IPS-18a (cell line): ENCODE results near the gene PNKP.

Experiments
- H3K27ac ChIP-seq: one replicate; pipeline ENCODE4 v1.5.1; 2013; ENCODE audit warnings: low read length
- H3K27me3 ChIP-seq: one replicate; pipeline ENCODE4 v1.6.1; 2013; ENCODE audit warnings: mild to moderate bottlenecking, low read length; ENCODE audit not compliant: control insufficient read depth, insufficient read depth
- H3K36me3 ChIP-seq: one replicate; pipeline ENCODE4 v1.6.1; 2013; ENCODE audit warnings: low read depth, low read length; ENCODE audit not compliant: control insufficient read depth
- H3K4me1 ChIP-seq: one replicate; pipeline ENCODE4 v1.6.1; 2013; ENCODE audit warnings: low read depth, low read length; ENCODE audit not compliant: control insufficient read depth
- H3K4me3 ChIP-seq: one replicate; pipeline ENCODE4 v1.5.1; 2013; ENCODE audit warnings: low read length
- H3K9ac ChIP-seq: one replicate; pipeline ENCODE4 v1.6.1; 2013; ENCODE audit warnings: mild to moderate bottlenecking, low read length, moderate library complexity
- H3K9me3 ChIP-seq: one replicate; pipeline ENCODE4 v1.6.1; 2013; ENCODE audit warnings: low read depth, low read length; ENCODE audit not compliant: control insufficient read depth

PNKP gene

DNA sequence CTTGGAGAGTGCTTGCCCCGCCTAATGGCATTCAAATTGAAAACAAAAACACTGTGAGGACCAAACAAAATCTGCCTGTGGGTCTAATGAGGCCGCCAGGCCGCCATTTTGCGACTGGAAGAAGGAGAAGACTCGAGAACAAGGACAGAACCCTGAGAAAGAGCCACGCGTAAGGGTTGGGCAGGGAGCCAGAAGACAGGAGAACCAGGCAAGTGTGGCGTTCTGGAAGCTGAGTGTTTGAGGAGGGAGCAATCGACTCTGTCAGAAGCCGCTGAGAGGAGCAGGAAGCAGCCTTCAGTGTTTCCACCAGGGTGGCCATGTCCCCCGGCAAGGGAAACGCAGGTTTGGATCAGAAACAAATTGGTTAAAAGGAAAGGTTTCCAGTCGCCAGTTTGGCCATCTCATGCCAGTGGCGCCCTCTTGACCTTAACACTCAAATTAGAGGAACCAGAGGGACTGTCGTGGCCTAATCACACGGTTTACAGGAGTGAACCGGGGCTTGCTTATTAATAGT, 26.6 kb downstream of the PNKP start:
- no peak overlapping the region for H3K9ac ChIP-seq
- no peak overlapping the region for H3K4me3 ChIP-seq
- H3K9me3 ChIP-seq = no peaks in the 10 kb centered on the region
- no peak overlapping the region for H3K27ac ChIP-seq
- H3K27me3 ChIP-seq = no peaks in the 10 kb centered on the region
- H3K4me1 ChIP-seq = no peaks in the 10 kb centered on the region
- H3K36me3 ChIP-seq = peaks cover 17% of the 10 kb centered on the region

DNA sequence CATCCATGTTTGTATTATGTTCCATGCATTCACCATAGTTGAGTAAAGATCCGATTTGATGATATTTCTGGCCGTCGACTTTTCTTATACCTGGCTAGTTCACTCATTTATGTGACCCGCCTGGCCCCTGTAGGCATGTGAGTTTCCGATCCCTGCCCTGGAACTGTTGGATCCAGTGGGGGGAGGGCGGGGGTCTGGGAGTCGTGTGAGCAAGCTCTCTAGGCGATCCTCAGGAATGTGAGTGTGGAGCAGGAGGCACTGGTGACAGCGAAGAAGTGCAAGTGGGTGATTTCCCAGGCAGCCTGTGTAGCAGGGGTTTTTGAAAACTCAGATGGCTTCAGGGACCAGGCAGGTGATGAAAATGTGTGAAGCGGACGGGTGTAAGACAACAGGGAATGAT, 27.1 kb downstream of the PNKP start:
- peaks cover 17% of the 10 kb centered on the region for H3K36me3 ChIP-seq
- H3K4me1 ChIP-seq = no peaks in the 10 kb centered on the region
- no peaks in the 10 kb centered on the region for H3K27me3 ChIP-seq
- no peaks in the 10 kb centered on the region for H3K9me3 ChIP-seq
- no peak overlapping the region for H3K4me3 ChIP-seq
- no peak overlapping the region for H3K9ac ChIP-seq
- H3K27ac ChIP-seq = no peak overlapping the region

DNA sequence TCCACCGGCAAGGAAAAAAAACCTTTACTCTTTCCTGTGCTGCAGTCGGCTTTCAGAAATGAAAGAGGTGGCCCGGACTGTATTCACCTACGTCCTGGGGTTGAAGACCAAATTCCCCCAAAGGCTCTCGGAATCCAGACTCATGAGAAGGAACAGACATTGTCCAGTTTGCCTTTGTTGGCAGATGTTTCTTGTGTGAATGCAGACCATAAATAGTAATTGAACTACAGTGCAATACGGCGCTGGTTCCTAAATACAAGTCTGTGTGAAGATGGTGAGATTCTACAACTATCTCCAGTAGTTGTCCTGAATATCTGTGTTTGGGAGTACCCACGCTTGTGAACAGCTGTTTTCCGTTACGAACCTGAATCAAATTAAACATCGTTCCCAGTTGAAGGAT, 27.7 kb downstream of the PNKP start:
- no peak overlapping the region for H3K4me3 ChIP-seq
- peaks cover 23% of the 10 kb centered on the region for H3K36me3 ChIP-seq
- H3K9me3 ChIP-seq = no peaks in the 10 kb centered on the region
- H3K4me1 ChIP-seq = no peaks in the 10 kb centered on the region
- H3K27ac ChIP-seq = no peak overlapping the region
- no peaks in the 10 kb centered on the region for H3K27me3 ChIP-seq
- no peak overlapping the region for H3K9ac ChIP-seq

DNA sequence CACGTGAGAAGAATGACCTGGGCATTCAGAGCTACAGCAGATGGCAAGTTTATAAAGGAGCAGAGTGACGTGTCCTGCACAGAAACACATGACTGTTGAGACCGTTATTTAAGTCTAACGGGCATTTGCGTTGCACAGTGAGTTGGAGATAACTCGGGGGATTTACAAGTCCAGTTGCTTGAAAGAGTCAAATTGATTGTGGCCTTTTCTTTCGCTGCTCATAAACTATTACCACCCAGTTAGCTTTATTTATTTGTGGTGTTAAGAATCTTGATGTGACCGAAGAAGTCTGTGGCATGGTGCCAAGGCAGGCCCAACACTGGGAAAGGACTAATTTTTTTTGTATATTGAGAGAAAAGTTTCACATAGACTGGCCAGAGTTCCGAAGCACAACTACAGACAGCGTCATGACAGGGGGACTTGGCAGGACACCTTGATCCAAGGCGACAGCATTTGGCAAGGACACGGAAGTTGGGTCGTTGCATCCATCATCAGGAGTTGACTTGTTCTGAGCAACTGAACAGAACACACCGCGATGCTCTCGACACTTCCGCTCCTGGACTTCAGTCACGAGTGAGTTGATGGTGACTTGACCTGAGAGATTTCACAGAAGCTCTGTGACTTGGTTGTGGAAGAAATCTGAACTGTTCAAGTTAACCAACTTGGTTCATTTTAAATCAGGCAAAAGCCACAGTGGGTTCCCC, 28.3 kb downstream of the PNKP start:
- H3K27ac ChIP-seq = no peak overlapping the region
- no peaks in the 10 kb centered on the region for H3K27me3 ChIP-seq
- H3K36me3 ChIP-seq = peaks cover 23% of the 10 kb centered on the region
- H3K4me1 ChIP-seq = no peaks in the 10 kb centered on the region
- H3K9me3 ChIP-seq = no peaks in the 10 kb centered on the region
- no peak overlapping the region for H3K4me3 ChIP-seq
- no peak overlapping the region for H3K9ac ChIP-seq

DNA sequence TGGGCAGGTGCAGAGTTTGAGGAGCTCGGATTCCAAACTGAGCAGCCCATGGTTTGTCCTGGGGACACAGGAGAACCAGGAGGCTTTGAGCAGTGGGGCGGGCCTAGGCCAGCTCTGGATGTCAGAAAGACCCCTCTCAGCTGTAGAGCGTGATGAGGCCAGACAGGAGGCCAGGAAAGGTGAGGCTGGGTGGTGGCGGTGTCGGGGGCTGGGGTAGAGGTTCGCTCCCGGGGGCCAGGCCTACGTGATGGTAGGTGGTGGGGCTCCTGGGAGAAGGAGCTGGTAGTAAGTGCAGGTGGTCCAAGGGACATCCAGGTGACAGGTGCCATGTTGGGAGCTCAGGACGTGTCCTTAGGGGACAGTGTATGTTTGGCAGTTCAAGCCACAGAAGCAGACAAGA, 30.0 kb downstream of the PNKP start:
- Histone ChIP-seq H3K4me3 (no peak overlapping the region), H3K36me3 (peaks cover 33% of the 10 kb centered on the region), H3K27ac (no peak overlapping the region), H3K9ac (no peak overlapping the region), H3K9me3 (no peaks in the 10 kb centered on the region), H3K27me3 (no peaks in the 10 kb centered on the region), H3K4me1 (no peaks in the 10 kb centered on the region)

DNA sequence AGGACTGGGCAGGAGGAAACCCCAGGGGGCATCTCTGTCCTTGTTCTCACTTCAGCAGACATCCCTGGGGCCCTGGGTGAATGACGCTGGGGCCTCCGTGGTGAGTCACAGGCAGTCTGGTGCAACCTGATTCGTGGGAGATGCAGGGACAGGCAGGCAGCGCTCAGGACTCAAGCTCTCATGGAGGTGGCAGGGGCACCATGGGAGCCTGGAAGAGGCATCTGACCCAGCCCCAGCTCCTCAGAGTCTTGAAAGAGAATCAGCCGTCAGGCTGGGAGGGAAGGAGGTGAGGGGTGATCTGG, 30.4 kb downstream of the PNKP start:
- no peaks in the 10 kb centered on the region for H3K9me3 ChIP-seq
- H3K27ac ChIP-seq = no peak overlapping the region
- H3K4me3 ChIP-seq = no peak overlapping the region
- H3K27me3 ChIP-seq = no peaks in the 10 kb centered on the region
- H3K36me3 ChIP-seq = peaks cover 37% of the 10 kb centered on the region
- no peak overlapping the region for H3K9ac ChIP-seq
- no peaks in the 10 kb centered on the region for H3K4me1 ChIP-seq

DNA sequence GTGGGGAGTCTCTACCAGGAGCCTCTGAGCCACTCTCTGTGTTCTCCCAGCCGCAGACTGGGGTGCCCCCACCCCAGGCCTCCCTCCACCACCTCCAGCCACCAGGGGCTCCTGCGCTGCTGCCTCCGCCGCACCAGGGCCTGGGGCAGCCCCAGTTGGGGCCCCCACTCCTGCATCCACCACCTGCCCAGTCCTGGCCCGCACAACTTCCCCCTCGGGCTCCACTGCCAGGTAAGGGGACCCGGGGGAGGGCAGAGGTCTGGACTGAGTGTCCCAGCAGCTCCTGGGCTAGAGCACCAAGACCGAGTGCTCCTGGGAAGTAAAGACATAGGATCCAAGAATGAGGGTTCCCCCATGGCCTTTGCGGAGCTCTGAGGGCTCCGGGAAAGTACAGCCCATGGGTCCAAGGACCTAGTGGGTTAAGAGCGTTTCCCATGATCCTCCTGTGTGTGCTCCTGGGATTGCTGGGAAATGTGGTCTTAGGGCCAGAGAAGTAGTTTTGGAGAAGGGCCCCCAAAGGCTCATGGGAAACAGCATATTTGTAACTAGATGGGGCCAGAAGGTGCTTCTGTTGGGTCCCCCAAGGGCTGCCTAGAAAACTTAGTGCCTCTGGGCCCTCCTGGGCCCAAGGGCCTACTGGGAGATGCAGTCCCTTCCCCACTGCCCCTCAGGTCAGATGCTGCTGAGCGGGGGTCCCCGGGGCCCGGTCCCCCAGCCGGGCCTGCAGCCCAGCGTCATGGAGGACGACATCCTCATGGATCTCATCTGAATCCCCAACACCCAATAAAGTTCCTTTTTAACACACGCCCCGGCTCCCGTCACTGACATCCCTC, 31.0 kb downstream of the PNKP start:
- Histone ChIP-seq H3K4me1 (no peaks in the 10 kb centered on the region), H3K36me3 (peaks cover 43% of the 10 kb centered on the region)

DNA sequence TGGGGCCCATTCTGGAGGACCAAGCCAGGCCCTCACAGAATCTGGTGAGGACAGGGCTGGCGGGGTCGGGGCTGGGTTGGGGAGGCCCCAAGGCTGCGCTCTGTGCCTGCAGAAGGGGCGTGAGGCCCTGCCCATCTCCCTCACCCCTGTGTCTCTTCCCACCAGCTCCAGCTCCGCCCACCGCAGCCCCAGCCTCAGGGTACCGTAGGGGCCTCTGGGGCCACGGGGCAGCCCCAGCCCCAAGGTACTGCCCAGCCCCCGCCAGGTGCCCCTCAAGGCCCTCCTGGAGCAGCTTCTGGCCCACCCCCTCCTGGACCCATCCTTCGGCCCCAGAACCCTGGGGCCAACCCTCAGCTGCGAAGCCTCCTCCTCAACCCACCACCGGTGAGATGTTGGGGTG, 31.8 kb downstream of the PNKP start:
- no peaks in the 10 kb centered on the region for H3K27me3 ChIP-seq
- H3K9me3 ChIP-seq = no peaks in the 10 kb centered on the region
- H3K9ac ChIP-seq = no peak overlapping the region
- no peak overlapping the region for H3K27ac ChIP-seq
- H3K36me3 ChIP-seq = peaks cover 45% of the 10 kb centered on the region
- no peaks in the 10 kb centered on the region for H3K4me1 ChIP-seq
- no peak overlapping the region for H3K4me3 ChIP-seq

More for the DNA sequence above, 31.0 kb downstream of the PNKP start:
- H3K27ac ChIP-seq = no peak overlapping the region
- no peak overlapping the region for H3K9ac ChIP-seq
- no peaks in the 10 kb centered on the region for H3K27me3 ChIP-seq
- H3K4me3 ChIP-seq = no peak overlapping the region
- no peaks in the 10 kb centered on the region for H3K9me3 ChIP-seq

DNA sequence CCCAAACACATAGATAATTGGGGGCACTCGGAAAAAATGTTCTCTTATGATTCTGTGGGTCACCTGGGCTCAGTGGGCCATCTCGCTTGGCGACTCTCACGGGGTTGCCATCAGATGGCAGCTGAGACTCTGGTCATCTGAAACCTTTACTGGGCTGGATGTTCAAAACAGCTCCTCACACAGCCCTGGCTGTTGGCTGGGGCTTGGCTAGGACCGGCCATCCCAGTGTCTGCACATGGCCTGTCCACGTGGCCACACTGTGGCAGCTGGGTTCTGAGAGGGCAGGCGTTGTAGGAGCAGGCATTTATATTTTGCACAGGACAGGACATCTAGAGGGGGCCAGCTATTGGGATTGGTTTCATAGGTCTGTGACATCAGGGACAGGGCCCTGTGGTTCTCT, 33.8 kb downstream of the PNKP start:
- H3K9me3 ChIP-seq = no peaks in the 10 kb centered on the region
- H3K4me1 ChIP-seq = no peaks in the 10 kb centered on the region
- peaks cover 32% of the 10 kb centered on the region for H3K36me3 ChIP-seq
- H3K9ac ChIP-seq = no peak overlapping the region
- H3K27me3 ChIP-seq = no peaks in the 10 kb centered on the region
- no peak overlapping the region for H3K4me3 ChIP-seq
- H3K27ac ChIP-seq = no peak overlapping the region

DNA sequence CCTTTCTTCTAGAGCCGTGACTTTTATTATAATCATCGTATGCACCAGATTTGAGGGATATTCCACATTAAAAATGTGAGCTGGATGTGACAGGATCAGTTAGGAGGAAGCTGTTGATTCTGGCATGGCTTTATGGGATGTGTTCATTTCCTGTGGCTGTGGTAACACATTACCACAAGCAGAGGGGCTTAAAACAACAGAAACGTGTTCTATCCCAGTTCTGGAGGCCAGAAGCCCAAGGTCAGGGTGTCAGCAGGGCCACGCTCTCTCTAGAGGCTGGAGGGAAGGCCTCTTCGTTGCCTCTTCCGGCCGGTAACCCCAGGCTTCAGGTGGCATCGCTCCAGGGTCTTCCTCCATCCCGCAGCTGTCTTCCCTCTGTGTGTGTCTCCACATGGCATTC, 34.8 kb downstream of the PNKP start:
- H3K9me3 ChIP-seq = no peaks in the 10 kb centered on the region
- H3K27me3 ChIP-seq = no peaks in the 10 kb centered on the region
- no peak overlapping the region for H3K27ac ChIP-seq
- H3K9ac ChIP-seq = no peak overlapping the region
- H3K4me3 ChIP-seq = no peak overlapping the region
- no peaks in the 10 kb centered on the region for H3K4me1 ChIP-seq
- peaks cover 31% of the 10 kb centered on the region for H3K36me3 ChIP-seq

DNA sequence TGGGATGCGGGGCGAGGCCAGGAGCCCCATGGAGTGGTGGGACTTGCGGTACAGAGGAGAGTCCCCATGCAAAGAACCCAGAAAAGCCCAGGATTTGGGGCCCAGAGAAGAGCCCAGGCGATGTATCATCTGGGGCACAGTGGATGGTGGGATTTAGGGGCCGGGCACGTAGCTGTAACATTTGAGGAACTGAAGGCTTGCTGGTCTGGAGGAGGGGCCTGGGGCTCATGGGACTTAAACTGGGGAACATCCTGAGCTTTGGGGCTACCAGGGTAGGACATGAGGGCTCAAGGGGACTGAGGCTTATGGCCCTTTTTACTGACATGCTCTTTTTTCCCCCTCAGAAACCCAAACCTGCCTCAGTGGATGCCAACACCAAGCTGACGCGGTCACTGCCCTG, 35.8 kb downstream of the PNKP start:
- Histone ChIP-seq H3K4me3 (no peak overlapping the region), H3K27ac (no peak overlapping the region), H3K9ac (no peak overlapping the region), H3K9me3 (no peaks in the 10 kb centered on the region), H3K4me1 (no peaks in the 10 kb centered on the region), H3K36me3 (peaks cover 31% of the 10 kb centered on the region), H3K27me3 (no peaks in the 10 kb centered on the region)

DNA sequence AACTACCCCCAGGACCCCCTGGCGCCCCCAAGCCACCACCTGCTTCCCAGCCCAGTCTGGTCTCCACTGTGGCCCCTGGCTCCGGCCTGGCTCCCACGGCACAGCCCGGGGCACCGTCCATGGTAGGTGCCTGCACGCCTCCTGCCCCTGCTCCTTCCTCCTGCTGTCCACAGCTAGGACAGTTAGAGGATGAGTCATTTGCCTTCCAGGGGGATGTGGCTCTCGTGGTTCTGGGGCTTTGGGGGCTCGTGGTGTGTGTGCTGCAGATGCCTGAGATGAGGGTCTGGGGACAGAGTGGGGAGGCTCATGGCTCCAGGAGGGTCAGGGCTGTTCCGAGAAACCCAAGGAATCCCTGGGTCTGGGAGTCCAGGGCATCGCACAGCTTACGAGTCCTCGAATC, 36.6 kb downstream of the PNKP start:
- H3K4me1 ChIP-seq = no peaks in the 10 kb centered on the region
- no peaks in the 10 kb centered on the region for H3K9me3 ChIP-seq
- peaks cover 28% of the 10 kb centered on the region for H3K36me3 ChIP-seq

More for the DNA sequence above, 36.6 kb downstream of the PNKP start:
- Histone ChIP-seq H3K4me3 (no peak overlapping the region), H3K9ac (no peak overlapping the region), H3K27ac (no peak overlapping the region), H3K27me3 (no peaks in the 10 kb centered on the region)
